Kidney tubule cell (primary cell): ENCODE data around the gene PNPLA6.

Experiments used
- DNase-seq: peaks from one replicate; pipeline ENCODE4 v3.0.0-alpha.2; 2018; ENCODE audit warnings: low spot score

The PNPLA6 gene

DNA sequence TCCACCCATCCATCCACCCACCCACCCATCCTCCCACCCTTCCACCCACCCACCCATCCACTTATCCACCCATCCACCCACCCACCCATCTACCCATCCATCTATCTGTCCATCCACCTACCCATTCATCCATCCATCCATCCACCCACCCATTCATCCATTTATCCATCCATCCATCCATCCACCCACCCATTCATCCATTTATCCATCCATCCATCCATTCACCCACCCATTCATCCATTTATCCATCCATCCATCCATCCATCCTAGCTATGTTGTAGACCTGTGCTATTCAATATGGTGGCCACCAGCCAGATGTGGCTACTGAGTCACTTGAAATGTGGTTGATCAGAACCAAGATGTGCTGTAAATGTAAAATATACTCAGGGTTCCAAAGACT lies 65.2 kb downstream of the PNPLA6 start:
- DNase-seq: no peak

DNA sequence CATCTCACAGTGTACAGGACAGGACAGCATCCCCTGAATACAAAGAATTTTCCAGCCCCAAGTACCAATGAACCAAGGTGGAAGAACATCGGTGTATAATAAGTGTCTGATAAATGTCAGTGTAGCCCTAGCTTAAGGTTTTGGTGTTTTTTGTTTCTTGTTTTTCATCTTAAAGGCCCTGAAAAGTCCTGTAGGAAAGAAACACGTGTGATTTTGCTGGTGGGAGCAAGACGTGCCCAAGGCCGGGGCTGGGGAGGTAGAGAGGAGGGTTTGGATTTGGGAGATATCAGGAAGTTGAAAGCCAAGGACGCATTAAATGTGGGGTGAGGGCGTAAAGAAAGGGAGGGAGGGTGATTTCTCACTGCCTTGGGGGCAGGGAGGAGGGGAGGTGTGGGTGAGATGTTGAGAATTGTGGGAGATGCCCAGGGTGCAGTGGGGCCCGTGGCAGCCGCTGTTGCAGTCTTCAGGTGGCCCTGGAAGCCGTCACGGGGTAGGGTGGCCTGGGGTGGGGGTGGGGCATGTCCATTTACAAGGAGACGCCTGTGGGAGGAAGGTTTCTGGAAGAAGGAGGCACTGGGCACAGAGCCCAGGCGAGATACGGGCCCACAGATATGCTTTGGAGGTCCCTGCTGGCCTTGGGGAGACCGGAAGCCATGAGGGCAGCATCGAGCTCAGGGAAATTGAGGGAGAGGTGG lies 66.9 kb downstream of the PNPLA6 start:
- no peak for DNase-seq

DNA sequence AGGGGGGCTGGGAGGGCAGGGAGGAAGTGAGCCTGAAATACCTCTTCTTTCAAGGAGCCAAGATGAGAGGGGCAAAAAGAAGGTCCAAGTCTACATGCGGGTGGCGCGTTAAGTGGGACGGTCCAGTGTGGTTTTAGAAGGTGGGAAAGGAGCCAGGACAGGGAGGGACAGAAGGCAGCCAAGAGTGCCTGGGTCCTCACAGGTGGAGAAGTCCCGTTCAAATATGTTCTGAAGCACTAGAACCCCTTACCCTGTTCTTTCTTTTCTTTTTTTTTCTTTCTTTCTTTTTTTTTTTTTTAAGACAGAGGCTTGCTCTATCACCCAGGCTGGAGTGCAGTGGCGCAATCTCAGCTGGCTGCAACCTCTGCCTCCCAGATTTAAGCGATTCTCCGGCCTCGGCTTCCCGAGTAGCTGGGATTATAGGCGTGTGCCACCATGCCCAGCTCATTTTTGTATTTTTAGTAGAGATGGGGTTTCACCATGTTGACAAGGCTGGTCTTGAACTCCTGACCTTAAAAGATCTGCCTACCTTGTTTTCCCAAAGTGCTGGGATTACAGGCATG lies 67.5 kb downstream of the PNPLA6 start:
- no peak for DNase-seq

DNA sequence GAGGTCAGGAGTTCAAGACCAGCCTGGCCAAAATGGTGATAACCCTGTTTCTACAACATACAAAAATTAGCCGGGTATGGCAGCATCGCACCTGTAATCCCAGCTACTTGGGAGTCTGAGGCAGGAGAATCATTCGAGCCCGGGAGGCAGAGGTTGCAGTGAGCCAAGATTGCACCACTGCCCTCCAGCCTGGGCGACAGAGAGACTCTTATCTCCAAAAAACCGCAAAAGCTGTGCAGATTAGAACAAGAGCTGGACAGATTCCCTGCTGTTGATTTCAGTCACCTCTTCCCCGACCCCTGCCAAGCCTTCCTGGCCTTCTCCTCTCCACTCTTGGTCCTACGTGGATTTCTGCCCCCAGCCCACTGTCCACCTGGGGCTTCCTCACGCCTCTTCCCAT lies 68.4 kb downstream of the PNPLA6 start:
- DNase-seq: no peak

DNA sequence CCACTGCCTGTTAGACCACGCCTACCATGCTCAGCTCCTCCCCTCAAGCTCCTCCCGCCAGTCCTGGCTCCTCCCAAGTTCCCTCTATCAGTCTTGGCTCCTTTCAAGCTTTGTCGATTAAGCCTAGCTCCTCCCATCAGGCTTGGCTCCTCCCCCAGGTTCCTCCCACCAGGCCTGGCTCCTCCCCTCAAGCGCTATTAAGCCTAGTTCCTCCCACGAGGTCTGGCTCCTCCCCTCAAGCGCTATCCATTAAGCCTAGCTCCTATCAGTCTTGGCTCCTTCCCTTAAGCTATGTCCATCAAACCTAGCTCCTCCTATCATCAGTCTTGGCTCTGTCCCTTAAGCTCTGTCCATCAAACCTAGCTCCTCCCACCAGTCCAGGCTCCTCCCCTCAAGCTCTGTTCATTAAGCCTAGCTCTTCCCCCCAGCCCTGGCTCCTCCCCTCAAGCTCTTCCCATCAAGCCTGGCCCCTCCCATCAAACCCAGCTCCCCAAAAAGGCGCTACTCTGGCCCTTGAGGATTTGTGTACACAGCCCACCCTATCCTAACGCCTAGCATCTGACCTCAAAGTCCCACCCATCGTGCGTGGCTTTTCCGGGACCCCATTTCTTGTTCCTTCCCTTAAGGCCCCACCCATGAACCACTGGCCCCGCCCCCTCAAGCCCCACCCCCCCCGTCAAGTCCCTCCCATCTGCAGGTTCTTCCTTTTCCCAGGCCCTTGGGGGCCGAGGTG lies 70.1 kb downstream of the PNPLA6 start:
- peak; percentile 36 for DNase-seq

DNA sequence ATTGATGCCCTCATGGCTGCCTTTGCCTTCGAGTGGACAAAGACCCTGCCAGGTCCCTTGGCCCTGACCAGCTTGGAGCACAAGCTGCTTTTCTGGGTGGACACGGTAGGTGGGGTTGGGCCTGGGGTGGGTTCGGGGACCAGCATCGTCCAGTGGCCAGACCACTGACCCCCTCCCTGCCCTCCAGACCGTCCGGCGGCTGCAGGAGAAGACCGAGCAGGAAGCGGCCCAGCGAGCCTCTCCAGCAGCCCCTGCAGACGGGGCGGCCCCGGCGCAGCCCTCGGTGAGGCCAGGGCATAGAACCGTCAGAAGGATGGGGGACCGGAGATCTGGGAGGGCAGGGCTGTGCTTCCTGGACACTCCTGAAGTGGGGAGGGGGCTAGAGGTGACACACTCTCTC lies 70.8 kb downstream of the PNPLA6 start:
- no peak for DNase-seq

DNA sequence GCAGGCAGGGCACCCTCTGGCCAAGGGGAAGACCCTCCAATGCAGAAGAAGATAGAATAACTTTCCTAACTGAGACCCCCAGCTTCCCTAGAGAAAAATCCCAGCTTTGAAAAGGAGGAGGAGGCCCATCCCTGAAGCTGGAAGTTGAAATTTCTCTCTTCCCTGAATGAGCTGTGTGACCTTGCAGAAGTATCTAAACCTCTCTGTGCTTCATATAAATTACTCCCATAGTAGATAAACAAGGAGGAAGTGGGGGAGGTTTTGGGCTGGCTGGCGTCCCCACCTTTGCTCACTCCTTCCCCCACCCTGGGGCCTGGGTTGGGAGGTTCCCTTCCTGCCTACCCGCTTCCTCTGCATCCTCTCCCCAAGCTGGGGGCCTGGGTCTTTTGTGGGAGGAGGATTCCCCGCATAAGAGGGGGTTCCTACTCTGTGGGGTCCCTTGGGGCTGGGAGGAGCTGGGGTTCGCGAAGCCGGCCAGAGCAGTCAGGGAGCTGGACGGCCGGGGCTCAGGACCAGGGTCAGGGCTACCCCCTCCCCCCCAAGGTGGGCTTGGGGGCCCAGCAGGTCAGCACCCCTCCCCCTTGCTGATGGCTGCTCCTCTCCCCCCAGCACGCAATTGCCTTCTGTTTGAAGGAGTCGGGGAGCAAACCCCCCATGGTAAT lies 71.8 kb downstream of the PNPLA6 start:
- no peak for DNase-seq

DNA sequence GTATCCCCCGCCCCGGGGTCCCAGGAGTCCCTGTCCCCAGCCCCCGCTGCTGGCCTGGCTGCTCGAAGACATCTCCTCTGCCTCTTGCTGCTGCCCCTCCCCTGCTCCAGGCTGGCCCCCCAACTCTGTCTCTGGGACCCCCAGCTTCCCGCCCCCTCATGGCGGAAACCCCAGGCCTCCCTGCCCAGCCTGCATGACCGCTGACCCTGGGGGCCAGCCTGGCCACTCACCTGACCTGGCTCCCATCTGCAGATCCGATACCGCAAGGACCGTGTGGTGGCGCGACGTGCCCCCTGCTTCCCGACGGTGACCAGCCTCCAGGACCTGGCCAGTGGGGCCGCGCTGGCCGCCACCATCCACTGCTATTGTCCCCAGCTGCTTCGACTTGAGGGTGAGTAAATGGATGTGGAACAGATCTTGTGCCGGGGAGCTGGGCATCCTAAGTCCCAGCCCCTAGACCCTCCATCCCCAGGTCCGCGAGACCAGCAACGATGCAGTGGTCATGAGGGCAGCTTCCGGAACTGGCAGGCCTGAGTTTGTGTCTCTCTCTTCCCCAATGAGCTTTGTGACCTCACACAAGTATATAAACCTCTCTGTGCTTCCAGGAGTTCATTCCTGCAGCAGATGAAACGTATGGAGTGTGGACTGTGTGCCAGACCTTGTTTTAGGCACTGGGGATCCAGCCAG lies 72.5 kb downstream of the PNPLA6 start:
- no peak for DNase-seq

DNA sequence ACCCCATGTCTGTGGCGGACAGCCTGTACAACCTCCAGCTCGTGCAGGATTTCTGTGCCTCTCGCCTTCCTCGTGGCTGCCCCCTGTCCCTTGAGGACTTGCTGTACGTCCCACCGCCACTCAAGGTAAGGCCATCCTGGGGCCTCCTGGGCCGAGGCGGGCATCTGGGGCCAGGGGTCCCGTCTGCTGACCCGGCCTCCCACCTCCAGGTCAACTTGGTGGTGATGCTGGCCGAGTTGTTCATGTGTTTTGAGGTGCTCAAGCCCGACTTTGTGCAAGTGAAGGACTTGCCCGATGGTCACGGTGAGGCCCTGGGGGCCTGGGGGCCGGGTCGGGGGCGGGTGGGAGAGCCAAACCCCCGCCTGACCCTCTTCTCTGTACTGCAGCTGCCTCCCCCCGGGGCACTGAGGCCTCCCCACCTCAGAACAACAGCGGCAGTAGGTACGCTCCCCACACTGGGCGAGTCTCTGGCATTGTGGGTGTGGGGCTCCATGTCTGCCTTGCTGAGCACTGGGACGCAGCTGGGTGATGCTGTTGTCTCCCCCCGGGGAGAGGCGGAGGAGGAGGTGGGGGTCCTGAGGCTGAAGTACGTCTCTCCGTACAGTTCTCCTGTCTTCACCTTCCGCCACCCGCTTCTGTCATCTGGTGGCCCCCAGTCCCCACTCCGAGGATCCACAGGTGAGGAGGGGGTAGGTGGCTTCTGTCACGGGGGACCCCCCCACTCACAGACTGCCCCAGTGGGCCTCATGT lies 75.1 kb downstream of the PNPLA6 start:
- DNase-seq: no peak
